GM18858 (cell line): Measurements from ENCODE around the gene STK24.

Experiments used
- ATAC-seq: cut with Tn5 transposase; IDR thresholded peaks from one replicate; pipeline ENCODE4 v1.9.1; 2021; ENCODE audit not compliant: unreplicated experiment

The STK24 gene

GRCh38 chr13:98557937-98558792, 18.7 kb downstream of the STK24 start:
- ATAC-seq, result no peak

- ATAC-seq, result no peak
Measured at GRCh38 chr13:98556968-98557631, 19.8 kb downstream of the STK24 start.

- no peak for ATAC-seq
Measured at GRCh38 chr13:98556142-98556816, 20.6 kb downstream of the STK24 start.

- ATAC-seq, result peak; percentile 85
Measured at GRCh38 chr13:98549728-98550317, 27.1 kb downstream of the STK24 start.

- ATAC-seq, result no peak
Measured at GRCh38 chr13:98549006-98549727, 27.7 kb downstream of the STK24 start.

- no peak for ATAC-seq
Measured at GRCh38 chr13:98548230-98548629, 28.7 kb downstream of the STK24 start.

- no peak for ATAC-seq
Measured at GRCh38 chr13:98547455-98547854, 29.5 kb downstream of the STK24 start.

- no peak for ATAC-seq
Measured at GRCh38 chr13:98546402-98546801, 30.5 kb downstream of the STK24 start.

- ATAC-seq, result no peak
Measured at GRCh38 chr13:98544104-98544710, 32.7 kb downstream of the STK24 start.

GRCh38 chr13:98543378-98544103, 33.4 kb downstream of the STK24 start:
- no peak for ATAC-seq

GRCh38 chr13:98542568-98543377, 34.1 kb downstream of the STK24 start:
- ATAC-seq, result no peak

- no peak for ATAC-seq
Measured at GRCh38 chr13:98541701-98542203, 35.2 kb downstream of the STK24 start.

GRCh38 chr13:98541191-98541590, 35.7 kb downstream of the STK24 start:
- ATAC-seq, result no peak

GRCh38 chr13:98540476-98540875, 36.4 kb downstream of the STK24 start:
- no peak for ATAC-seq

- ATAC-seq, result no peak
Measured at GRCh38 chr13:98539666-98540065, 37.2 kb downstream of the STK24 start.

GRCh38 chr13:98538876-98539275, 38.0 kb downstream of the STK24 start:
- no peak for ATAC-seq

GRCh38 chr13:98537740-98538139, 39.2 kb downstream of the STK24 start:
- no peak for ATAC-seq

GRCh38 chr13:98537306-98537705, 39.6 kb downstream of the STK24 start:
- no peak for ATAC-seq

- no peak for ATAC-seq
Measured at GRCh38 chr13:98536729-98537128, 40.2 kb downstream of the STK24 start.
